Endodermal cell (in vitro differentiated cells): Measurements from ENCODE around the gene SERPINE2. TPM values are rescaled to one million over a fixed set of nuclear protein-coding genes. Genes with fewer than 3 reads are reported as not detected.

ENCODE experiments used
- DNase-seq: peaks from one replicate; pipeline ENCODE4 v3.0.0-alpha.2; 2017
- H3K27ac ChIP-seq: 2 replicates; pipeline ENCODE4 v1.5.1; 2013; ENCODE audit warnings: mild to moderate bottlenecking, low read depth, low read length, moderate library complexity
- H3K27me3 ChIP-seq: 2 replicates; pipeline ENCODE4 v1.6.1; 2013; ENCODE audit warnings: mild to moderate bottlenecking, low read length, moderate library complexity; ENCODE audit not compliant: insufficient read depth, control insufficient read depth, poor library complexity, severe bottlenecking
- H3K36me3 ChIP-seq: 2 replicates; pipeline ENCODE4 v1.7.0; 2013; ENCODE audit warnings: mild to moderate bottlenecking, low read length, moderate library complexity; ENCODE audit not compliant: control insufficient read depth, insufficient read depth
- H3K4me1 ChIP-seq: one replicate; pipeline ENCODE4 v1.7.0; 2013; ENCODE audit warnings: low read length; ENCODE audit not compliant: control insufficient read depth, insufficient read depth
- H3K4me3 ChIP-seq: 2 replicates; pipeline ENCODE4 v1.5.1; 2013; ENCODE audit warnings: mild to moderate bottlenecking, low read length, moderate library complexity
- H3K9ac ChIP-seq: 2 replicates; pipeline ENCODE4 v1.6.1; 2013; ENCODE audit warnings: mild to moderate bottlenecking, low read length, moderate library complexity; ENCODE audit not compliant: poor library complexity, severe bottlenecking; ENCODE audit errors: extremely low read depth
- H3K9me3 ChIP-seq: 2 replicates; pipeline ENCODE4 v1.6.1; 2013; ENCODE audit warnings: mild to moderate bottlenecking, low read length, moderate library complexity; ENCODE audit not compliant: control insufficient read depth
- H3K27ac Mint-ChIP-seq: 2 replicates; pipeline ENCODE4 v1.8.0; 2020; ENCODE audit warnings: mixed read lengths
- H3K27me3 Mint-ChIP-seq: 2 replicates; pipeline ENCODE4 v1.8.0; 2021; ENCODE audit warnings: mild to moderate bottlenecking, mixed read lengths; ENCODE audit not compliant: insufficient read depth
- H3K36me3 Mint-ChIP-seq: 2 replicates; pipeline ENCODE4 v1.8.0; 2020; ENCODE audit warnings: low read depth, mixed read lengths
- H3K4me1 Mint-ChIP-seq: 2 replicates; pipeline ENCODE4 v1.8.0; 2020; ENCODE audit warnings: mixed read lengths
- H3K4me3 Mint-ChIP-seq: 2 replicates; pipeline ENCODE4 v1.8.0; 2020; ENCODE audit warnings: mild to moderate bottlenecking, moderate library complexity, mixed read lengths
- H3K9me3 Mint-ChIP-seq: 2 replicates; pipeline ENCODE4 v1.8.0; 2020; ENCODE audit warnings: mild to moderate bottlenecking, mixed read lengths
- WGBS, 2 experiments: methylation state at CpG; one replicate each; pipeline versions ENCODE4 v1.1.5 to v1.1.7; 2013; ENCODE audit warnings: missing lambda C conversion rate in 2 of 2, mixed read lengths in 1 of 2; ENCODE audit not compliant: insufficient coverage in 1 of 2, insufficient read length in 1 of 2; 5-methylcytosine and 5-hydroxymethylcytosine counted together
- total RNA-seq, 2 donors: library from RNA; stranded (reverse); fragmentation: NEBNext Ultra II Directional in 1 of 2; extraction: Animal tissue kit (Norgen Biotek cat#: 25700) in 1 of 2; gene quantifications; 2 replicates in 1 of 2; 3 replicates in 1 of 2; pipeline ENCODE4 v1.2.1, GENCODE V29; 2021
- TF ChIP-seq, protein P1 (sequence below): fragments of 200-600 bp; sonication (generic); conservative IDR thresholded peaks from 2 replicates; pipeline ENCODE4 v1.5.0; 2021; ENCODE audit warnings: antibody characterized with exemption, mild to moderate bottlenecking

SERPINE2 gene
- total RNA-seq, 2 donors from 2014 or later: 257 to 386 TPM

DNA sequence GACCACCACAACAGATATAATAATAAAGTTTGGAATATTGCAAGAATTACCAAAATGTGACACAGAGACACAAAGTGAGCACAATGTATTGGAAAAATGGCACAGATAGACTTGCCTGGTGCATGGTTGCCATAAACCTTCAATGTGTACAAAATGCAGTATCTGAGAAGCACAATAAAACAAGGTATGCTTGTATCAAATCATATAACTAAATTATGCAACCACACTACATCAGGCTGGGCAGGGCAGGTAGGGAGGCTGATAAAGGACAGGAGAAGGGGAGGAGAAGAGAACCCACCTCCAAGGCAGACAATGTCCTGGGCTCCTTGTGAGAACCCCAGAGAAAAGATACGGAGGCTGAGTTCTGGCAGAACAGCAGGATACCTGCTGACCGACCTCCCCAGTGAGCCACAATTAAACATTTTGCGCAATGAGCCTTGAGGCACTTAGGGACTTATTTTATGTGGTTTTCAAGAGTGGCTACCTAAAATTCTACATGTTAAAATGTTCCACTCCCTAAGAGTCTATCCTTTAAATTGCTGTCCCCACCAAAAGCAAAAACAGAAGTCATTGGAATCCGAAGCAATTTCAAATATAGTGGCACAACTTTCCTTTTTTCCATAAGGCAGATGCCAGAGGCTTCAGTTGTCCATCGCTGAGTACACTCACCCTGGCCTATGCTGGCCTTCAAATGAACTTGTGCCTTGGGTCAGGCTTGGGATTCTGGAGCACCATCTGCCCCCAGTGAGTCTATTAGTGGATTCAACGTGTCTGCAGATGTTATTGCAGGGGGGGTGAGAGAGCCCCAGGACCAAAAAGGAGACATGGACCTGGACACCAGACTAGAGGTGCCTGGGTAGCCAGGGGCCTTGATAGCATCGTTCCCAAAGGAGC, 110.7 kb downstream of the SERPINE2 start:
- no peaks in the 10 kb centered on the region for H3K27me3 ChIP-seq
- 93 to 100% methylated on average over 4 to 7 of the region's 7 CpGs for WGBS, 2 experiments
- H3K9me3 Mint-ChIP-seq: peaks cover 9% of the 10 kb centered on the region
- H3K9me3 ChIP-seq: peaks cover 41% of the 10 kb centered on the region
- H3K27ac Mint-ChIP-seq: no peak overlapping the region
- peaks cover 40% of the 10 kb centered on the region for H3K36me3 Mint-ChIP-seq
- TF ChIP-seq, protein P1, sequence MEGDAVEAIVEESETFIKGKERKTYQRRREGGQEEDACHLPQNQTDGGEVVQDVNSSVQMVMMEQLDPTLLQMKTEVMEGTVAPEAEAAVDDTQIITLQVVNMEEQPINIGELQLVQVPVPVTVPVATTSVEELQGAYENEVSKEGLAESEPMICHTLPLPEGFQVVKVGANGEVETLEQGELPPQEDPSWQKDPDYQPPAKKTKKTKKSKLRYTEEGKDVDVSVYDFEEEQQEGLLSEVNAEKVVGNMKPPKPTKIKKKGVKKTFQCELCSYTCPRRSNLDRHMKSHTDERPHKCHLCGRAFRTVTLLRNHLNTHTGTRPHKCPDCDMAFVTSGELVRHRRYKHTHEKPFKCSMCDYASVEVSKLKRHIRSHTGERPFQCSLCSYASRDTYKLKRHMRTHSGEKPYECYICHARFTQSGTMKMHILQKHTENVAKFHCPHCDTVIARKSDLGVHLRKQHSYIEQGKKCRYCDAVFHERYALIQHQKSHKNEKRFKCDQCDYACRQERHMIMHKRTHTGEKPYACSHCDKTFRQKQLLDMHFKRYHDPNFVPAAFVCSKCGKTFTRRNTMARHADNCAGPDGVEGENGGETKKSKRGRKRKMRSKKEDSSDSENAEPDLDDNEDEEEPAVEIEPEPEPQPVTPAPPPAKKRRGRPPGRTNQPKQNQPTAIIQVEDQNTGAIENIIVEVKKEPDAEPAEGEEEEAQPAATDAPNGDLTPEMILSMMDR: no peak
- H3K4me3 ChIP-seq: no peak overlapping the region
- H3K4me3 Mint-ChIP-seq: no peak overlapping the region
- no peak overlapping the region for H3K9ac ChIP-seq
- no peaks in the 10 kb centered on the region for H3K27me3 Mint-ChIP-seq
- DNase-seq: no peak
- peaks cover 16% of the 10 kb centered on the region for H3K4me1 Mint-ChIP-seq
- H3K27ac ChIP-seq: no peak overlapping the region
- H3K36me3 ChIP-seq: peaks cover 20% of the 10 kb centered on the region
- no peaks in the 10 kb centered on the region for H3K4me1 ChIP-seq

DNA sequence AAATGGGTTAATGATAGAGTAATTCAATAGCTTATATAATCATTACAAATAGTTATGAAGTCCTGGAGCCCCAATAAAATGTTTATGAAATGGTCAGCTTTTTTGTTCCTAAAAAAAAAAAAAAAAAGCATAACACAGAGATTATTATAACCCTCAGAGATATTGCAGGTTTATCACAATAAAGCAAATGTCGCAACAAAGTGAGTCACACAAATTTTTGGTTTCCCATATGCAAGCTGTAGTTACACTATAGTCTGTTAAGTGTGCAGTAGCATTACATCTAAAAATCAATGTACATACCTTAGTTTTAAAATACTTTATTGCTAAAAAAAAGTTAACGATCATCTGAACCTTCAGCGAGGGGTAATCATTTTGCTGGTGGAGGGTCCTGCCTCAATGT, 114.0 kb downstream of the SERPINE2 start:
- no peaks in the 10 kb centered on the region for H3K27me3 Mint-ChIP-seq
- Histone ChIP-seq H3K27me3 (no peaks in the 10 kb centered on the region), H3K4me3 (no peak overlapping the region), H3K27ac (no peak overlapping the region), H3K9me3 (peaks cover 41% of the 10 kb centered on the region), H3K36me3 (peaks cover 16% of the 10 kb centered on the region), H3K9ac (no peak overlapping the region), H3K4me1 (no peaks in the 10 kb centered on the region)
- TF ChIP-seq, protein P1: no peak
- DNase-seq: no peak
- H3K27ac Mint-ChIP-seq: no peak overlapping the region
- peaks cover 9% of the 10 kb centered on the region for H3K9me3 Mint-ChIP-seq
- no peak overlapping the region for H3K4me3 Mint-ChIP-seq
- H3K36me3 Mint-ChIP-seq: peaks cover 47% of the 10 kb centered on the region
- 100% methylated on average over 1 to 3 of the region's 3 CpGs for WGBS, 2 experiments
- peaks cover 15% of the 10 kb centered on the region for H3K4me1 Mint-ChIP-seq

Other genes starting within 250 kb of the SERPINE2 start
- gene AP1S3, start 201.7 kb downstream of the SERPINE2 start, total RNA-seq: 1 to 10 TPM; 5.6 to 6.9 TPM
- gene WDFY1, start 94.0 kb downstream of the SERPINE2 start, total RNA-seq: 10 to 100 TPM; 61.9 to 69.7 TPM
- gene MRPL44, start 81.8 kb downstream of the SERPINE2 start, total RNA-seq: 10 to 100 TPM; 38.7 to 43.4 TPM